WTC11 (cell line): Measurements from ENCODE around the gene MTHFD1L.

Source experiments
- ATF1 ChIP-seq: sonication (generic); formaldehyde crosslinking; IDR thresholded peaks from 2 replicates; pipeline ENCODE4 v1.8.1; 2023; ENCODE audit warnings: mild to moderate bottlenecking, moderate library complexity, missing genetic modification reagents
- CDX4 ChIP-seq: fragments of 250-450 bp; sonication (Bioruptor Pico); IDR thresholded peaks from 2 replicates; pipeline ENCODE4 v1.9.0; 2021; ENCODE audit warnings: moderate library complexity, mild to moderate bottlenecking, inconsistent platforms, borderline replicate concordance
- CTCF ChIP-seq: fragments of 200-600 bp; IDR thresholded peaks from 2 replicates; pipeline ENCODE4 v1.8.0; 2022; ENCODE audit warnings: antibody characterized with exemption
- E2F1 ChIP-seq: sonication (generic); formaldehyde crosslinking; IDR thresholded peaks from 2 replicates; pipeline ENCODE4 v1.8.0; 2022; ENCODE audit warnings: mild to moderate bottlenecking, missing genetic modification reagents
- ESRRA ChIP-seq: sonication (generic); formaldehyde crosslinking; IDR thresholded peaks from 2 replicates; pipeline ENCODE4 v1.8.1; 2022; ENCODE audit warnings: mild to moderate bottlenecking, missing genetic modification reagents, borderline replicate concordance
- FOXJ3 ChIP-seq: sonication (generic); formaldehyde crosslinking; IDR thresholded peaks from 2 replicates; pipeline ENCODE4 v1.9.0; 2021; ENCODE audit warnings: missing genetic modification reagents, mild to moderate bottlenecking, borderline replicate concordance
- JUN ChIP-seq: sonication (generic); formaldehyde crosslinking; IDR thresholded peaks from 2 replicates; pipeline ENCODE4 v1.8.0; 2023; ENCODE audit warnings: mild to moderate bottlenecking, missing genetic modification reagents
- MAX ChIP-seq: sonication (generic); formaldehyde crosslinking; IDR thresholded peaks from 2 replicates; pipeline ENCODE4 v1.8.0; 2022; ENCODE audit warnings: mild to moderate bottlenecking, missing genetic modification reagents
- TCF7 ChIP-seq: sonication (generic); formaldehyde crosslinking; IDR thresholded peaks from 2 replicates; pipeline ENCODE4 v1.8.0; 2022; ENCODE audit warnings: mild to moderate bottlenecking, low read depth, missing genetic modification reagents, moderate library complexity
- ZBTB21 ChIP-seq: sonication (generic); formaldehyde crosslinking; IDR thresholded peaks from 2 replicates; pipeline ENCODE4 v1.8.1; 2023; ENCODE audit warnings: mild to moderate bottlenecking, missing genetic modification reagents, borderline replicate concordance
- TF ChIP-seq, protein P1 (sequence below): sonication (generic); formaldehyde crosslinking; IDR thresholded peaks from 2 replicates; pipeline ENCODE4 v1.8.1; 2022; ENCODE audit warnings: mild to moderate bottlenecking, missing genetic modification reagents, moderate library complexity, borderline replicate concordance

DNA sequence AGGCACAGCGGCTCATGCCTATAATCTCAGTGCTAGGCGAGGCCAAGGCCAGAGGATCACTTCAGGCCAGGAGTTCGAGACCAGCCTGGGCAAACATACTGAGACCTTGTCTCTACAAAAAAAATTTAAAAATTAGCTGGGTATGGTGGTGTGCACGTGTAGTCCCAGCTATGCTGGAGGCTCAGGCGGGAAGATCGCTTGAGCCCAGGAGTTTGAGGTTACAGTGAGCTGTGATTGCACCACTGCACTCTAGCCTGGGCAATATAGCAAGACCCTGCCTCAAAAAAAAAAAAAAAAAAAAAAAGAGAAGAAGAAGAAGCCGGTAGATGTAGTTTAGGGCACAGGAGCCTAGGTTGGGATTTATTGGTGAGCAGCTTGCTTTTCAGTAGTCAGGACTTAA lies 20.7 kb downstream of the MTHFD1L start:
- no peak for TF ChIP-seq ATF1 (CRISPR knock-in tag)
- no peak for TF ChIP-seq JUN (CRISPR knock-in tag)
- no peak for TF ChIP-seq CDX4
- no peak for TF ChIP-seq CTCF
- no peak for TF ChIP-seq ESRRA (CRISPR knock-in tag)
- no peak for TF ChIP-seq MAX
- TF ChIP-seq E2F1 (CRISPR knock-in tag): no peak
- TF ChIP-seq FOXJ3 (CRISPR knock-in tag): no peak
- TF ChIP-seq TCF7 (CRISPR knock-in tag): no peak
- TF ChIP-seq, protein P1, sequence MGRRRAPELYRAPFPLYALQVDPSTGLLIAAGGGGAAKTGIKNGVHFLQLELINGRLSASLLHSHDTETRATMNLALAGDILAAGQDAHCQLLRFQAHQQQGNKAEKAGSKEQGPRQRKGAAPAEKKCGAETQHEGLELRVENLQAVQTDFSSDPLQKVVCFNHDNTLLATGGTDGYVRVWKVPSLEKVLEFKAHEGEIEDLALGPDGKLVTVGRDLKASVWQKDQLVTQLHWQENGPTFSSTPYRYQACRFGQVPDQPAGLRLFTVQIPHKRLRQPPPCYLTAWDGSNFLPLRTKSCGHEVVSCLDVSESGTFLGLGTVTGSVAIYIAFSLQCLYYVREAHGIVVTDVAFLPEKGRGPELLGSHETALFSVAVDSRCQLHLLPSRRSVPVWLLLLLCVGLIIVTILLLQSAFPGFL (CRISPR knock-in tag): no peak
- TF ChIP-seq ZBTB21 (CRISPR knock-in tag): no peak
